GM12872 (cell line): Measurements from ENCODE around the gene TMEM151A.

Source experiments
- CTCF ChIP-seq: IDR thresholded peaks from 3 replicates; pipeline ENCODE4 v1.5.1; 2011; ENCODE audit warnings: low read depth, mild to moderate bottlenecking, low read length, moderate library complexity; ENCODE audit not compliant: insufficient read depth

The TMEM151A gene

GRCh38 chr11:66293352-66293751 is 1.7 kb downstream of the TMEM151A start:
- TF ChIP-seq CTCF: no peak

- TF ChIP-seq CTCF: no peak
These were observed 2.3 kb downstream of the TMEM151A start for GRCh38 chr11:66293777-66294625.

DNA sequence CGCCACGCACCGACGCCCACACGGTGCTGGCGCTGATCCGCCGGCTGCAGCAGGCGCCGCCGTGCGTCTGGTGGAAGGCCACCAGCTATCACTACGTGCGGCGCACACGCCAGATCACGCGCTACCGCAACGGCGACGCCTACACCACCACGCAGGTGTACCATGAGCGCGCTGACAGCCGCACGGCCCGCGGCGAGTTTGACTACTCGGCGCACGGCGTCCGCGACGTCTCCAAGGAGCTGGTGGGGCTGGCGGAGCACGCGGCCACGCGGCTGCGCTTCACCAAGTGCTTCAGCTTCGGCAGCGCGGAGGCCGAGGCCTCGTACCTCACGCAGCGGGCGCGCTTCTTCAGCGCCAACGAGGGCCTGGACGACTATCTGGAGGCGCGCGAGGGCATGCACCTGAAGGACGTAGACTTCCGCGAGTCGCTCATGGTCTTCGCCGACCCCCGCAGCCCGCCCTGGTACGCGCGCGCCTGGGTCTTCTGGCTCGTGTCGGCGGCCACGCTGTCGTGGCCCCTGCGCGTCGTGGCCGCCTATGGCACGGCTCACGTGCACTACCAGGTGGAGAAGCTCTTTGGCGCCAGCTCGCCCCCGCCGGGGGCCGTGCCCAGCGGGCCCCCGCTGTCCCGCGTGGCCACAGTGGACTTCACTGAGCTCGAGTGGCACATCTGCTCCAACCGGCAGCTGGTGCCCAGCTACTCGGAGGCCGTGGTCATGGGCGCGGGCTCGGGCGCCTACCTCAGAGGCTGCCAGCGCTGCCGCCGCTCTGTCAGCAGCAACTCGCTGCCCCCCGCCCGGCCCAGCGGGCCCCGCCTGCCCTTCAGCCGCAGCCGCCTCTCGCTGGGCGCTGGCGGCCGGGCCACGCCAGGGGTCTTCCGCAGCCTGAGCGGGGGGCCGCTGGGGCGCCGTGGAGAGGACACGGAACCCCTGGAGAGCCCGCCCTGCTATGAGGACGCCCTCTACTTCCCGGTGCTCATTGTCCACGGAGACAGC is 3.2 kb downstream of the TMEM151A start:
- no peak for TF ChIP-seq CTCF

GRCh38 chr11:66297610-66298009 is 5.9 kb downstream of the TMEM151A start:
- TF ChIP-seq CTCF: no peak

GRCh38 chr11:66299186-66299585 is 7.5 kb downstream of the TMEM151A start:
- no peak for TF ChIP-seq CTCF

GRCh38 chr11:66302656-66303055 is 11.0 kb downstream of the TMEM151A start:
- TF ChIP-seq CTCF: no peak

GRCh38 chr11:66309475-66309874 is 17.8 kb downstream of the TMEM151A start:
- TF ChIP-seq CTCF: no peak
